Neural cell (in vitro differentiated cells): ENCODE results near the gene GABRG3.

Experiments used
- CTCF ChIP-seq: fragments of 450-650 bp; IDR thresholded peaks from 2 replicates; pipeline ENCODE4 v1.5.1; 2014; ENCODE audit warnings: antibody characterized with exemption, mild to moderate bottlenecking, moderate library complexity; ENCODE audit not compliant: poor library complexity, severe bottlenecking
- EP300 ChIP-seq: fragments of 450-650 bp; conservative IDR thresholded peaks from 2 replicates; pipeline ENCODE4 v1.6.1; 2014; ENCODE audit warnings: antibody characterized with exemption, mild to moderate bottlenecking, moderate library complexity; ENCODE audit not compliant: poor library complexity, severe bottlenecking
- EZH2 ChIP-seq: fragments of 200-600, 300-800 bp; shearing (Covaris generic), sonication (generic); IDR thresholded peaks from 2 replicates; pipeline ENCODE4 v1.6.1; 2014; ENCODE audit warnings: antibody characterized with exemption, low read length, borderline replicate concordance, mild to moderate bottlenecking; ENCODE audit not compliant: insufficient read depth, poor library complexity, severe bottlenecking
- POLR2AphosphoS5 ChIP-seq: IDR thresholded peaks from 2 replicates; pipeline ENCODE4 v1.6.1; 2012
- RAD21 ChIP-seq: fragments of 450-650 bp; conservative IDR thresholded peaks from 2 replicates; pipeline ENCODE4 v1.6.1; 2014; ENCODE audit warnings: antibody characterized with exemption, mild to moderate bottlenecking, moderate library complexity
- REST ChIP-seq: IDR thresholded peaks from 2 replicates; pipeline ENCODE4 v1.6.1; 2012; ENCODE audit warnings: borderline replicate concordance
- SMC3 ChIP-seq: fragments of 450-650 bp; conservative IDR thresholded peaks from 2 replicates; pipeline ENCODE4 v1.6.1; 2014; ENCODE audit warnings: antibody characterized with exemption, mild to moderate bottlenecking, moderate library complexity; ENCODE audit not compliant: poor library complexity
- TAF1 ChIP-seq: IDR thresholded peaks from 2 replicates; pipeline ENCODE4 v1.6.1; 2012; ENCODE audit warnings: low read depth

GRCh38 chr15:27042230-27042629, 71.2 kb downstream of the GABRG3 start:
- TF ChIP-seq POLR2AphosphoS5 (no peak), CTCF (no peak), RAD21 (no peak), EP300 (no peak), TAF1 (no peak), EZH2 (no peak), SMC3 (no peak), REST (no peak)
